Right ventricle myocardium superior (tissue), 1 donor: ENCODE data around the gene PREX1. TPM values are rescaled to one million over a fixed set of nuclear protein-coding genes. Genes with fewer than 3 reads are reported as not detected.
"Not testable (repeated sequence)": the region's sequence is repeated elsewhere in the genome, so short reads cannot be mapped to it uniquely, and the experiment has no call there.

ENCODE experiments used
- ATAC-seq: fragments of 200-7000 bp; cut with Tn5 transposase; one replicate; pipeline ENCODE4 v1.9.1; 2020; ENCODE audit warnings: mild to moderate bottlenecking; ENCODE audit not compliant: poor library complexity
- DNase-seq: peaks from one replicate; pipeline ENCODE4 v3.0.0-alpha.2; 2020
- intact Hi-C: fragments of 100-400 bp; cut with DNase I; formaldehyde crosslinking; loops from one replicate; pipeline ENCODE4 v1.11.2; 2022
- total RNA-seq: library from RNA; stranded (reverse); fragmentation: NEBNext Ultra II Directional; extraction: Animal tissue kit (Norgen Biotek cat#: 25700); gene quantifications from one replicate; pipeline ENCODE4 v1.2.1, GENCODE V29; 2021
- donor health status: DM: no; HTN: yes; CAD: no; lungs with severe emphysema.

Gene PREX1
- total RNA-seq, 1 donor from 2014 or later: 10.3 TPM

- DNase-seq: no peak
- intact Hi-C loops: no loop called here
- ATAC-seq: no peak
Observed at GRCh38 chr20:48819089-48819488, 8.7 kb downstream of the PREX1 start.

- DNase-seq: no peak
- no peak for ATAC-seq
- intact Hi-C loops: no loop called here
Observed at GRCh38 chr20:48818481-48818987, 9.3 kb downstream of the PREX1 start.

- intact Hi-C loops: no loop called here
- no peak for DNase-seq
- no peak for ATAC-seq
Observed at GRCh38 chr20:48818031-48818370, 9.8 kb downstream of the PREX1 start.

GRCh38 chr20:48817367-48818030 is 10.3 kb downstream of the PREX1 start:
- no peak for ATAC-seq
- intact Hi-C loops: no loop called here

GRCh38 chr20:48816282-48817205 is 11.3 kb downstream of the PREX1 start:
- no peak for DNase-seq
- no peak for ATAC-seq
- intact Hi-C loops: no loop called here

More at GRCh38 chr20:48817367-48818030, 10.3 kb downstream of the PREX1 start:
- no peak for DNase-seq

GRCh38 chr20:48815537-48815936 is 12.3 kb downstream of the PREX1 start:
- DNase-seq (no peak), ATAC-seq (no peak)
- intact Hi-C loops: no loop called here

- intact Hi-C loops: no loop called here
- ATAC-seq: no peak
- no peak for DNase-seq
Observed at GRCh38 chr20:48814633-48815032, 13.2 kb downstream of the PREX1 start.

GRCh38 chr20:48813930-48814546 is 13.8 kb downstream of the PREX1 start:
- intact Hi-C loops: no loop called here
- ATAC-seq (no peak), DNase-seq (no peak)

- intact Hi-C loops: no loop called here
- no peak for DNase-seq
- ATAC-seq: no peak
Observed at GRCh38 chr20:48813446-48813747, 14.4 kb downstream of the PREX1 start.

- ATAC-seq: no peak
- intact Hi-C loops: no loop called here
- no peak for DNase-seq
Observed at GRCh38 chr20:48812600-48813445, 15.0 kb downstream of the PREX1 start.

GRCh38 chr20:48812114-48812513 is 15.7 kb downstream of the PREX1 start:
- intact Hi-C loops, ATAC-seq: not testable (repeated sequence)

GRCh38 chr20:48809673-48810072 is 18.1 kb downstream of the PREX1 start:
- DNase-seq: no peak
- ATAC-seq: no peak

More at GRCh38 chr20:48812114-48812513, 15.7 kb downstream of the PREX1 start:
- DNase-seq: not testable (repeated sequence)

GRCh38 chr20:48808382-48809034 is 19.3 kb downstream of the PREX1 start:
- intact Hi-C loops: no loop called here
- DNase-seq (no peak), ATAC-seq (no peak)

More at GRCh38 chr20:48809673-48810072, 18.1 kb downstream of the PREX1 start:
- intact Hi-C loops: no loop called here

GRCh38 chr20:48807586-48808381 is 20.0 kb downstream of the PREX1 start:
- DNase-seq (peak; percentile 79), ATAC-seq (peak; percentile 90)
- intact Hi-C loops: no loop called here

- intact Hi-C loops: no loop called here
- DNase-seq (no peak), ATAC-seq (no peak)
Observed at GRCh38 chr20:48807051-48807450, 20.7 kb downstream of the PREX1 start.

- DNase-seq: no peak
- intact Hi-C loops: no loop called here
Observed at GRCh38 chr20:48805716-48806115, 22.1 kb downstream of the PREX1 start.

GRCh38 chr20:48805286-48805685 is 22.5 kb downstream of the PREX1 start:
- DNase-seq: no peak
- peak; percentile 59 for ATAC-seq
- intact Hi-C loops: no loop called here

More at GRCh38 chr20:48805716-48806115, 22.1 kb downstream of the PREX1 start:
- ATAC-seq: no peak
